HG03354 (cell line): Measurements from ENCODE around the gene CRYBB1.

ENCODE experiments used
- ATAC-seq: cut with Tn5 transposase; IDR thresholded peaks from one replicate; pipeline ENCODE4 v1.9.1; 2021; ENCODE audit warnings: mild to moderate bottlenecking; ENCODE audit not compliant: unreplicated experiment, poor library complexity, severe bottlenecking

CRYBB1 gene

DNA sequence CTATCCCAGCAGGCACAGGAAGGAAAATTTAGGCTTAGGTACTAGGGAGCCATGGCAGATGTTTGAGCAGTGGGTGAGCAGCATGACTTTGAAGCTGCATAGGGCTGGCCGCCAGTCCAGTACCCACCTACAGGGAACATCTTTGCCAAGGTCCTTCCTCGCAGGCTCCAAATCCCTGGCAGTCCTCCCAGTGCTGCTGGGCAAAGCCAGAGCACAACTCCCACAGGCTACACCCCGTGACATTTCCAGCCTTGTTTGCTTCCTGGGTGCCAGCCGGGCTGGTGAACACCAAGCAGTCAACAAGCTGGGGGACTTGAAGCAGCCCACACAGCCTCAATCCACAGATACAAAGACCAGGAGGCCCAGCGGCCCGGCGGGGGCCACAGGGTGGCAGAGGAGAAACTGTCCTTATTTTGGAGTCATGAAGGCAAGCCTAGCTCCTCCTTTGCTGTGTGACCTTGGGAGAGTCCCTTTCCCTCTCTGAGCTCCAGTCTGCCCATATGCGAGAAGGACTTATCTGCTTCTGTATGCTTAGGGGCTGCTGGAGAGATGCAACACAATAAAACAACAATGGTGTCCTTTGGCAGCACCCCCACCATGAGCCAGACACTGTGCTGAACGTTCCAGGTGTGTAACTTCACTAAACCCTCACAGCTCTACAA lies 55.9 kb downstream of the CRYBB1 start:
- no peak for ATAC-seq

DNA sequence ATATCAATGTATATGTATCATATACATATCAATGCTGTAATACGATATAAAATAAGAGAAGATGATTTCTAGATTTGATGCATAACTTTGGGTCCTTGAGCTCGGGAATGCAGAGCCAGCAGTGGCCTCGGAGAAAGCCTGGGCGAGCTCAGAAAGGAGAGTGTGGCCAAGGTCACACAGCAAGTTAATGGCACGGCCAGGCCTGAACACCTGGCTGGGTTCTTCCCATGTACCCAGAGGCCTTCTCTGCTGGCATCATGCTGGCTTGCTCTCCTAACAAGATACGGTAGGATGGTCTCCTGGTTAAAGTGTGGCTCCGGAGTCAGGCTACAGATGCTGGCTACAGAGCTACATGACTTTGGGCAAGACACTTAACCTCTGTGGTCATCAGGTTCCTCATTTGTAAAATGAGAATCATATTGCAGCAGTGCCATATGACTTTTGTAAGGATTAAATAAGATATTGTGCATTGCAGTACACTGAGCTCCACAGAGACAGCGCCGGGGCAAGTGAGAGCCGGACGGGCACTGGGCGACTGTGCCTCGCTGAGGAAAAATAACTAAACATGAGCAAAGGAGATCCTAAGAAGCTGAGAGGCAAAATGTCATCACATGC lies 57.8 kb downstream of the CRYBB1 start:
- ATAC-seq = no peak

DNA sequence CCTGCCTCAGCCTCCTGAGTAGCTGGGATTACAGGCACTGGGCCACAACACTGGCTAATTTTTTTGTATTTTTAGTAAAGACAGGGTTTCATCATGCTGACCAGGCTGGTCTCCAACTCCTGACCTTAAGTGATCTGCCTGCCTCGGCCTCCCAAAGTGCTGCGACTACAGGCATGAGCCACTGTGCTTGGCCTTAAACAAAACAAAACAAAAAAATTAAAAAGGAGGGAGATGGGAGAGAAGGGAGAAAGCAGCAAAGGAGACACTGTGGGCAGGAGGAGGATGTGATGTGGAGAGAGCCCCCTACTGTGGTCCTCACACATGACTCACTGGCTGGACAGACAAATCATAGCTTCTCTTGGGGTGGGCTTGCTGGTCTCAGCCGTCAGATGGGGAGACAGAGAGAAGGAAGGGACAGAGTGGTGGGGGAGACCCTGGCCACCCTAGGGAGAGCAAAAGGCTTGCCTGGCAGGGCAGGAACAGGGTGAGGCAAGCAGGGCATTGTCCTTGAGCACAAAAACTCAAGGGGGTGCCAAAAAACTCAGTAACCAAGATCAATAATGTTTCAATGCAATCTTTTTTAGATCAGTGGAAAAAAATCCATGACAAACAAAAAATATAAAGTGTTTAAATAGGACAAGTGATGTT lies 59.5 kb downstream of the CRYBB1 start:
- no peak for ATAC-seq

DNA sequence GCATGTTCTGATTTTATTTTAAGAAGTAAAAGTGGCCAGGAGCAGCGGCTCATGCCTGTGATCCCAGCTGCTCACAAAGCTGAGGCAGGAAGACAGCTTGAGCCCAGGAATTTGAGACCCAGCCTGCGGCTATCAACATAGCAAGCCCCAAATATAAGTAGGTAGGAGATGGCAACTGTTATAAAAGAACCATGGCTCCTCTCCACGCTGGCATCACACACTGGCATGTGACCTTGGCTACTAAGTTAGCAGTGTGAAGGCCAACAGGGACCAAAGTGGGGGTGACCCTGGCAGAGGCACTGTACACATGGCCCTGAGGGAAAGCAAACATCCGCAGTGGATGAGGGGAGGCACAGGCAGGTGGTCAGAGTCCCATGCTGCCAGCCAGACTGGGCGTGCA lies 60.9 kb downstream of the CRYBB1 start:
- ATAC-seq = no peak

DNA sequence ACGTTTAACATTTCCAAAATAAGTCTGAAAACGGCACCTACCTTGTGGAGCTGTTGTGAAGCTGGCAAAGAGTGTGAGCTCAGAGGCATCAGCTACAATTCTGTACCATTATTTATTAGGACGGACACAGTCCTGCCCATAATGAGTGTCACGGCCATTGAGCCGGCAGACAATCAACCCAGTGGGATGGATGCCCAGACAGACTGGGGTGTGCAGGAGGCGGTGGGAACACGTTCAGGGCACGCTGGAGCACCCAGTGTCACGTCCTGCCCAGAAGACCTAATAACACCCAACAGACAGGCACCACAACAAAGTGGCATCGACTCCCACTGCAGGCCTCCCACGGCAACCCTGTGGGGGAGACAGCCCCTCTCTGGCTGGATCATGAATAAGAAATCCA lies 62.3 kb downstream of the CRYBB1 start:
- ATAC-seq = no peak

DNA sequence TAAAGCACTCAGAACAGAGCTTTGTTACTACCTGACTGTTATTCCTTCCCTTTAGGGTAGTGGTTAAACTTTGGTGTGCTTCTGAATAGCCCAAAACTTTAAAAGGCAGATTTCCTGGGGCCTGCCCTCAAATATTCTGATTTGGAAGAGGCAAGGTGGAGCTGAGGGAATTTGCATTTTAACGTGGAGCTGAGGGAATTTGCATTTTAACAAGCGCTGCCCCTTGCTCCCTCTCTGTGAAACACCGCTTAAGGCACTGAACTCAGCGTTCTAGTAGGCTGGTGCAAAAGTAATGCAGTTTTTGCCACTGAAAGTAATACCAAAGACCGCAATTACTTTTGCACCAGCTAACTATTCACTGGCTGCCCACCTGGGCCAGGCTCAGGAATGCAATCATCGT lies 62.9 kb downstream of the CRYBB1 start:
- no peak for ATAC-seq

DNA sequence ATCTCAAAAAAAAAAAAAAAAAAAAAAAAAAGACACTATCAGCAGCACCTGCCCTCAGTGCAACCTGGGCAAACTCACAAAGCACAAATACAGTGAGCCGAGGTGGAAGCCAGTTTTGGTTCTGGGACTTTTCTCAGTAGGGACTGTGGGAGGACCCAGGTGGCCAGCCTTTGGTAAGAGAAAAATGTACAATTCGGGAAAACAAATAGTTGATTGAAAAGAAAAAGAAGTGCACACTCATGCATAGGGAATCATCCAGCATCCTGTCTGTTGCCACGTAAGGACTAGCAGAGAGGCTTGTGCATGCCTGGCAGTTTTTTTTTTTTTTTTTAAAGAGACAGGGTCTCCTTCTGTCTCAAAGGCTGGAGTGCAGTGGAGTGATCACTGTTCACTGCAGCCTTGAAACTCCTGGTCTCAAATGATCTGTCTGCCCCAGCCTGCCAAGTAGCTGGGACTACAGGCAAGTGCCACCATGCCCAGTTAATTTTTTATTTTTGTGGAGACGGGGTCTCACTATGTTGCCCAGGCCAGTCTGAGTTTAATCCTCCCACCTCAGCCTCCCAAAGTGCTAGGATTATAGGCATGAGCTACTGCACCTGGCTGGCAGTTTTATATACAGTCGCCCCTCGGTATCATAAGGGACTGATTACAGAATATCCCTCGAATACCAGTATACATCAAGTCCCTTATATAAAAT lies 64.6 kb downstream of the CRYBB1 start:
- no peak for ATAC-seq

DNA sequence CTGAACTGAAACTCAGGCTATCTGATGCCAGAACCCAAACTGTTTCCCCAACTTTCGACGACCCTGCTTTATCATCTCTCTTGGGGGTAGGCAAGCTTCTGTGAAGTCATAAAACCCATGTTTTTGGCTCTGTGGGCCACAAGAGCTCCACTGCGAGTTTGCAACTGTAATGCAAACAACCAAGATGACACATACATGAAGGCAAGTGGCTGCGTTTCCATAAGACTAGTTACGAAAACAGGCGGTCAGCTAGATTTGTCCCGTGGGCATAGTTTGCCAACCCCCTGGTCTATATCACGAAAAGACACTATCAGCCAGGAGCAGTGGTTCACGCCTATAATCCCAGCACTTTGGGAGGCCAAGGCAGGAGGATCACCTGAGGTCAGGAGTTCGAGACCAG lies 65.4 kb downstream of the CRYBB1 start:
- ATAC-seq = no peak

DNA sequence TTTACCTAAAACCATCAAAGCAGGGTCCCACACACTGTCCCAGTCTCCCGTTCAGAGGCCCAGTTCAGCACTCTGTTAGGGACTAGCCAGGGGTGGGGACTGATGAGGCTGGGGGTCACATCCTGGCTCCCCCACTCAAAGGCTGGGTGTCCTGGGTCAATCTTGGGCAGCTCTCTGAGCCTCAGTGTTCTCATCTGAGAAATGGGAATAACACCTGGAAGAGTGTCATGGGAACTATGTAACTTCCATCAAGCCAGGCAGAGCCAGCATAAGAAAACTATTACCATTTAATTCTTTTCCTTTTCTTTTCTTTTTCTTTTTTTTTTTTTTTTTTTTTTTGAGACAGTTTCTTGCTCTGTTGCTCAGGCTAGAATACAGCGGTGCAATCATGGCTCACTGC lies 66.3 kb downstream of the CRYBB1 start:
- no peak for ATAC-seq

DNA sequence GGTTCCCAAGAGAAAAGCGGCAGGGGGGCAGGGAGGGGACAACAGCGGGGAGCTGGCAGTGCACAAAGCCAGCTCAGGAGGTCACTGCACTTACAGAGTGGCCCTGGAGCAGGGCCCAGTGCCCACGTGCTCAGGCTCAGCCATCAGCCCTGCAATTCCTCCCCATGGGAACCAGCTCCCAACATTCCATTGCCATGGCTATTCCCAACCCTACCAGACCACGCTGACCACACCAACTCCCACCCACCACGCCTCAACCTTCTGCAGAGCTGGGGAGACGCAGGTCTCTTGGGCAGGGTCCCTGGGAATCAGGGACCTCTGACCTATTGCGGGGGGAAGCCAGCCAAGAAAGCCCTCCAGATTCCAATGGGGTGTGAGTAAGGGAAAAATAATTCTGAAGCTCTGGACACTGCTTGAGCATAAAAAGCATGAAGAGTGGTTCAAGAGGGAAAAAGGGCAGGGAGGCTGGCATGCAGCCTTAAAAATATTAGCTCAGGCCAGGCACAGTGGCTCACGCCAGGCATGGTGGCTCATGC lies 67.3 kb downstream of the CRYBB1 start:
- ATAC-seq = no peak

DNA sequence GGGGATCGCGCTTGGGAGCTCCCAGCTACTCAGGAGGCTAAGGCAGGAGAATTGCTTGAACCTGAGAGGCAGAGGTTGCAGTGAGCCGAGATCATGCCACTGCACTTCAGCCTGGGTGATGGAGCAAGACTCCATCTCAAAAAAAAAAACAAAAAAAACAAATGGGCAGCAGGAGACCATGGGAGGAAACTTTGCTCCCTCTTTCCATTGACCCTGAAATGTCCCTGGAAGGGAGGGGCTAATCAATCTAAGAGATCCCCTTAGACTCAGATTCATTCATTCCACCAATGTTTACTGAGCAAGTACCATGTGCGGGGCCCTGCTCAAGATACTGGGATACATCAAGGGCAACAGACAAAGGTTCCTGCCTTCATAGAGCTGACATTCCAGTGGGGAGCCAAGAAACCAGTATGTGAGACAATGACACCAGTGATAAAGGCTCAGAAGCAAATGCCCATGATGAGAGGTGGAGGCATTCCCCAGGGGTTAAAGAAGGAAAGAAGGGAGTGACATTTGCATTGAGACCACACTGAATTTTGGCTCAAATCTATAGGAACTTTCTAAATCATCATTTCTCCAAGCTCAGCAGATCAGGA lies 67.8 kb downstream of the CRYBB1 start:
- no peak for ATAC-seq
